ENCODE results near the gene TEX22.

The TEX22 gene

GRCh38 chr14:105380756-105381155, 17.6 kb upstream of the TEX22 start:
- Mint-ChIP-seq H3K27me3 (ENCODE audit: low read depth, poor library complexity) (no peaks in the 10 kb centered on the region), H3K27ac (no peak overlapping the region), H3K36me3 (ENCODE audit: low read depth) (peaks cover 5% of the 10 kb centered on the region), H3K9me3 (no peaks in the 10 kb centered on the region), H3K4me3 (no peak overlapping the region), H3K4me1 (no peaks in the 10 kb centered on the region)
- DNase-seq, result no peak
- TF ChIP-seq CTCF (IDR thresholded peaks at IDR 0.05), result no peak

- no peaks in the 10 kb centered on the region for H3K9me3 Mint-ChIP-seq
Observed at GRCh38 chr14:105381446-105382342, 16.6 kb upstream of the TEX22 start.

GRCh38 chr14:105382343-105383082, 15.8 kb upstream of the TEX22 start:
- Mint-ChIP-seq H3K27ac (no peak overlapping the region), H3K4me3 (no peak overlapping the region), H3K4me1 (no peaks in the 10 kb centered on the region), H3K36me3 (ENCODE audit: low read depth) (peaks cover 5% of the 10 kb centered on the region), H3K9me3 (no peaks in the 10 kb centered on the region), H3K27me3 (ENCODE audit: low read depth, poor library complexity) (no peaks in the 10 kb centered on the region)
- TF ChIP-seq CTCF (IDR thresholded peaks at IDR 0.05), result no peak
- DNase-seq, result no peak

More at GRCh38 chr14:105381446-105382342, 16.6 kb upstream of the TEX22 start:
- no peaks in the 10 kb centered on the region for H3K4me1 Mint-ChIP-seq
- H3K4me3 Mint-ChIP-seq, result no peak overlapping the region
- TF ChIP-seq CTCF (IDR thresholded peaks at IDR 0.05), result no peak
- H3K36me3 Mint-ChIP-seq (ENCODE audit: low read depth), result peaks cover 5% of the 10 kb centered on the region
- no peak overlapping the region for H3K27ac Mint-ChIP-seq
- no peaks in the 10 kb centered on the region for H3K27me3 Mint-ChIP-seq (ENCODE audit: low read depth, poor library complexity)
- DNase-seq, result no peak

- no peak for TF ChIP-seq CTCF (IDR thresholded peaks at IDR 0.05)
- no peak overlapping the region for H3K4me3 Mint-ChIP-seq
- no peaks in the 10 kb centered on the region for H3K27me3 Mint-ChIP-seq (ENCODE audit: low read depth, poor library complexity)
- H3K36me3 Mint-ChIP-seq (ENCODE audit: low read depth), result peaks cover 5% of the 10 kb centered on the region
- DNase-seq, result no peak
- no peaks in the 10 kb centered on the region for H3K9me3 Mint-ChIP-seq
- no peaks in the 10 kb centered on the region for H3K4me1 Mint-ChIP-seq
- no peak overlapping the region for H3K27ac Mint-ChIP-seq
Observed at GRCh38 chr14:105383083-105383730, 15.1 kb upstream of the TEX22 start.

GRCh38 chr14:105384041-105384557, 14.2 kb upstream of the TEX22 start:
- DNase-seq, result no peak
- H3K36me3 Mint-ChIP-seq (ENCODE audit: low read depth), result peaks cover 5% of the 10 kb centered on the region
- H3K27me3 Mint-ChIP-seq (ENCODE audit: low read depth, poor library complexity), result no peaks in the 10 kb centered on the region
- H3K4me3 Mint-ChIP-seq, result no peak overlapping the region
- H3K4me1 Mint-ChIP-seq, result no peaks in the 10 kb centered on the region
- no peaks in the 10 kb centered on the region for H3K9me3 Mint-ChIP-seq
- no peak for TF ChIP-seq CTCF (IDR thresholded peaks at IDR 0.05)
- no peak overlapping the region for H3K27ac Mint-ChIP-seq

Data from nephron progenitor cell (in vitro differentiated cells).